Activated CD4-positive, CD25-positive, alpha-beta regulatory T cell treated with anti-CD3 and anti-CD28 coated beads, Interleukin-2, amount 50 U/mL, for 24 hours (primary cell): ENCODE measurements around the gene HDAC3.

Experiments
- ATAC-seq, 2 donors: fragments of 150-1000 bp; cut with Tn5 transposase; one replicate each; pipeline ENCODE4 v1.10.0; 2021; ENCODE audit warnings: mild to moderate bottlenecking in 1 of 2, moderate library complexity in 1 of 2

HDAC3 gene

GRCh38 chr5:141657937-141658545, 21.4 kb upstream of the HDAC3 start:
- ATAC-seq: peak; percentile 67 to 81

GRCh38 chr5:141657404-141657803, 20.8 kb upstream of the HDAC3 start:
- no peak for ATAC-seq

- ATAC-seq: no peak
These were observed 19.7 kb upstream of the HDAC3 start for GRCh38 chr5:141656396-141656795.

GRCh38 chr5:141655020-141655419, 18.4 kb upstream of the HDAC3 start:
- no peak for ATAC-seq

- no peak for ATAC-seq
These were observed 17.6 kb upstream of the HDAC3 start for GRCh38 chr5:141654298-141654697.

- no peak for ATAC-seq
These were observed 15.1 kb upstream of the HDAC3 start for GRCh38 chr5:141651728-141652105.

GRCh38 chr5:141650851-141651727, 14.4 kb upstream of the HDAC3 start, which contains the start of gene FCHSD1:
FCHSD1 (minus strand) TSS chr5:141651418; CDS start chr5:141651368, 50 bp downstream.
- peak; percentile 87 to 89 for ATAC-seq

GRCh38 chr5:141649972-141650371, 13.3 kb upstream of the HDAC3 start:
- no peak for ATAC-seq

DNA sequence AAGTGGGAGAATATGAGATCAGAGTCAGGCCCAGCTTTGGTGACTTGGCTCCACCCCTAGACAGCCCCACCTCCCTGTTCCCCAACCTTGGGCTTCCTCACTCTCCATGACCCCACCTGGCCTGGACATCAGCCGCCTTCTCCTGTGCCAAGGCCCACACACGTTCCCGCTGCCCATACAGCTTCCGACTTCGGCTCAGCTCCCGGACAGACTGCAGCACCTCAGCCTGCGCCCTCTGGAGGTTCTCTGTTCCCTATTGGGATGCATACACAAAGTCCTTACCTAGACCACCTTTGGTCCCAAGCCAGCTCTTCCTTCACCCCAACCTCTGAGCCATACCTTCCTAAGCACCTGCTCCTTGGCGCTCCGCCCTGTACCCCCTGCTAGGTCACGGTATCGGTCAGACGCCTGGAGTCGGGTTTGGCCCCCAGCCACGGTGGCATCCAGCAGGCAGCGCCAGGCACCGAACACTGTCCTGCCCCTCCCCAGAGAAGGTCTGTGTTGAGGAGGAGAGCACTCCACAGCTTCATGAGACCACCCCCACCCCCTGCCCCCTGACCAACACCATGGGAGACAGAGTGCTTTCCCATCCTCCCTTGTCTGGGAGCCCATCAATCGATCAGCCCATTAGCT, 12.5 kb upstream of the HDAC3 start:
- ATAC-seq: no peak

DNA sequence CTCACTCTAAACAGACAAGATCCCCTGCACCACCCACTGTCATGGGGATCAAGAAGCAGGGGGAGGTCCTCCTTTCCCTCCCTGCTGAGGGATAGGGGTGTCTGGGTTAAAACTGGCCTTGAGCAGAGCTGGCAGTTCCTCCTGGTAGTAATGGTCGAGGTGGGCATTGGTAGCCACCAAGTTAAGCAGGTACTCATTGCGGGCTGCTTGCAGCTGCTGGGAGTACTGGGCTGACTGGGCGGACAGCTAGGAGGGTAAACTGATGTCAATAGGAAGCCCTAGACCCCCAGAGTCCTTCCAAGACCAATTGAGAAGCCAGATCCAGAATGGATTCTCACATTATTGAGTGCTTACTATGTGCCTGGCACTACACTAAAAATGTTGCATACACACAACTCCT, 11.2 kb upstream of the HDAC3 start:
- no peak for ATAC-seq

DNA sequence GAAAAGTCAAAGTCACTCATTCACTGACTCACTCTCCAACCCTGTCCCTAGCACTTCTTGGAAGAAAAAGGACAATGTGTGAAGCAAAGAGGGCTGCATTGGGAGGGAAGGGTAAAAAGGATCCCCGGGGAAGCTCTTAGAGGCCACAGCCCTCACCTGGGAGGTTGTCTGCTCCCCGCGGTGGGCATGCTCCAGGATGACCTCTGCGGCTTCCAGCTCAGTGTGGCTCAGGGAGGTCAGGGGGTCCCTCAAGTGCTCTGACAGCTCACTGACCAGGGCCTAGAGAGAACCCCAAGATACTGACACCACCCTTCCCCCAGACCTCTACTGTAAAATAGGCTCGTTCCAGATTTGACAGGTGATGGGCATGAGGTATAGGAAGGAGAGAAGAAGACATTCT, 10.6 kb upstream of the HDAC3 start:
- no peak for ATAC-seq

DNA sequence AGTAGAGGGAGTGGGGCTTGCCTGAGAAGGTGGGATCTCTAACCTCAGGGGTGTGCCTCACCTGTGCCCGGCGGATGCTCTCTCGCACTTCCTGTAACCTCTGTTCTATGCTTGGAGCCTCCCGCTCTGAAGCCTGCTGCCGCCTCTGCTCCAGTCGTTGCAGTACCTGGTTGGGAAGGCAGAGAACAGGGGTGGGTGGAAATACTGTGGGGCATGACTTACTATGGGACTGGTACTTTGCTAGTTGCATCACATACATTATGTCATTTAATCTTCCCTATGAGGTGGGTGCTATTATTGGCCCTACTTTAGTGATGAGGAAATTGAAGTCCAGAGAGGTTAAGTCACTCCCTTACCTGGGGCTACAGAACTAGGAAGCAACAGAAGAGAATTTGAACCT, 9.4 kb upstream of the HDAC3 start:
- ATAC-seq: no peak

DNA sequence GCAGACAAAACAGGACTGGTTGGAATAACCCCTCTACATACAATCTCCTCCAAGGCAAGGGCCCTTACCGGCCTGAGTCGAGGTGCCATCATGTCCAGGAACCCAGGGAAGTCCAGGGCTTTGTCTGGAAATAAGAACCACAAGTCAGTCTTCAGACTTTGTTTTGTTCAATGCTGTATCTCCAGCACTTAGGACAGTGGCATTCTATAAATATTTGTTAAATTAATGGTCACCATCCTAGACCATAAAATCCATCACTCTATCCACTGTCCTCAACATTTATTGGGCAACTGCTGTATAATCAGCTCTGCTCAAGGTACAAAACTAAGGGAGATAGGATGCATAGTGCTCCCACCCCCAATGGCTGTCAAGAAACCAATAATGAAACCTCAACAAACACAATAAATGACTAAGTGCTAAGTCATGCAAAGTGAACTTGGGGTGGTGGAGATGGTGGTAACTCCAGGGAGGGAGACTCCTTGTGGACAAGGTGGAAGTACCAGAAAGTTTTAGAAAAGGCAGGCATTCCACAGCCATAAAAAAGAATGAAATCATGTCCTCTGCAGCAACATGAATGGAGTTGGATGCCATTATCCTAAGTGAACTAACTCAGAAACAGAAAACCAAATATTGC, 5.1 kb upstream of the HDAC3 start:
- peak; percentile 61 to 75 for ATAC-seq

DNA sequence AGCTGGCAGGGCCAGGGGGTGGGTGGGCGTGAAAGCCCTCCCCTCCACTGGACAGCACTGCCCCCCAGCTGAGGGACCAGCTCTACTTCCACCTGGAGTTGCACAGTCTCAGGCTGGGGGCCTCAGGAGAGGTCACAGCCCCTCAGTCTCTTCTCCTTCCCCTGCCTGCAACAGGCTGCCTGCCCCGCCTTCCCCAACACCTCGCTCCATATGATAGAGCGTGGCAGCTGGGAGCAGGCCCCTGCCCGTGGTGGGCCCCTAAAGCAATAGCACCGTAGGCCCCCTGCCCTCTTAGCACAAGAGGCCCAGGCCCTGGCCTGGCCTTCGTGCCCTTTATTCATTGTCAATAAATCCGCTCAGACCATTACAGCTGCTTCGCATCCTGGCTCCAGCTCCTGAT, 4.0 kb upstream of the HDAC3 start:
- ATAC-seq: no peak

GRCh38 chr5:141640051-141640415, 3.4 kb upstream of the HDAC3 start:
- no peak for ATAC-seq

DNA sequence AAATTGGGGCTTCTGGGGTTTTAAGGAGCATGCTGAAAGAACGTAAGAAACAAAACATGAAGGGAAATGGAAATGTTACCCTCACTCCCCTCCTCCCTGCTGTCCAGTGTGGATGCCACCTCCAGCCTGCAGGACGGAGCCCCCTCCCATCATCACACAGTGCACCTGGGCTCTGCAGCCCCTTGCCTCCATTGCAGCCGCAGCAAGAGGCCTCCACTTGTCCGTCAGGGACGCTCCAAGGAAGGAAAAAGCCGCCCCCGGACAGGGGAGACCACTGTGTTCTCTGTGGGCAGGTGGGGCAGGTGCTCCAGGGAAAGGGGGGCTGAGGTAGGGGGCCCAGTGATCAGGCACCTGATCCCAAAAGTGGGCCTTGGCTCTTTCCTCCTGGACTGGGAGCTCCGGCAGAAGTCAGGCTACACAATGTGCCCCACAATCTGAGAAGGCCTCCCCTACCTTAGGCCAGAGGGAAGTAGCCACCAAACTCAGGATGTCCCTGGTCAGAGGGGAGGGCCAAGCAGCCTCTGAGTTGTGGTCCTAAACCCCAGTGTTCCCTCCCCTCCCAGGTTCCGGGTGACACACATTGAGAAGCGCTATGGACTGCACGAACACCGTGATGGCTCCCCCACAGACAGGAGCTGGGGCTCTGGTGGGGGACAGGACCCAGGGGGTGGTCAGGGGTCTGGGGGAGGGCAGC, 2.9 kb upstream of the HDAC3 start:
- no peak for ATAC-seq

DNA sequence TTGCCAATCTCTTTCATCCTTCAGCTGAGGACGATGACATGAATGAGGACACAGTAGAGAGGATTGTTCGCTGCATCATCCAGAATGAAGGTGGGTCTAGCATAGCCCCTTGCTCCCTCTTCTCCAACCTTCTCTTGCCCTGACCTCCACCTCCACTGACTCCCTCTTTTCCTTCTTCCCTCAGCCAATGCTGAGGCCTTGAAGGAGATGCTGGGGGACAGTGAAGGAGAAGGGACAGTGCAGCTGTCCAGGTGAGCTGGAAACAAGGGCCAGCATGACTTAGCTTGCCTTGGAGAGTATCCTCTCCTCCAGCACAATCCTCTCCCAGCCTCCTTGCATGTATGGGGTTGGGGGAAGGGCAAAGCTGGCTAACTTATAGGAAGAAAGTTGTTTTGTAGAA, 2.1 kb upstream of the HDAC3 start:
- no peak for ATAC-seq

GRCh38 chr5:141637767-141638419, 1.2 kb upstream of the HDAC3 start:
- peak; percentile 17 to 22 for ATAC-seq

DNA sequence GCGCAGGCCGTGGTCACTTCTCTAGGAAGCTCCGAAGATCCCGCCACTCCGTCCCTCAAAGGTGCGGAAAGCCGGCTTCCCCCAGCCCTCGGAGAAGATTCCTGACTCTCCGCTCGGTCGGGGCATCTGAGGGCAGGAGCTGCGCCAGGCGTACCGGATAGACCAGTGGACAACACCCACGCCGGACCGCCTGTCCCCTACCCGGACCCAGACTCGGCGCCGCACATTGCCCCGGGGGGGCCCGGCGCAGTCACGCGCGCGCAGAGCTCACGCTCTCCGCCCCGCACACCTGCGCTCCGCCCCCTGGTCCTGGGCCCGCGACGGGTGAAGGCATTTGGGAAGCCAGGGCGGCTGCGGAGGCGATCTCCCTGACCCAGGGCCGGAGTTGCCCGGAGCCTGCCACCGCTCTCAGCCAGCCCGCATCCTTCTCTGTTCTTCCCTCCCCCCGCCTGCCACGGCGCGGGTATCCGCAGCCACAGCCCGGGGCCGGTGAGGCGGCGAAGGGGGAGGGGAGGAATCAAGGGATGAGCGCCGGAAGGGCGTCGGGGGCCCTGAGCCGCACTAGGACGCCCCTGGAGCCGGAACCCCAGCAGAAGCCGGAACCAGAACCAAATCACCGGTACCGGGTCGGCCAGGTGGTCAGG, 596 bp upstream of the HDAC3 start:
- peak; percentile 62 to 66 for ATAC-seq

GRCh38 chr5:141636106-141636412, 590 bp downstream of the HDAC3 start:
- no peak for ATAC-seq

DNA sequence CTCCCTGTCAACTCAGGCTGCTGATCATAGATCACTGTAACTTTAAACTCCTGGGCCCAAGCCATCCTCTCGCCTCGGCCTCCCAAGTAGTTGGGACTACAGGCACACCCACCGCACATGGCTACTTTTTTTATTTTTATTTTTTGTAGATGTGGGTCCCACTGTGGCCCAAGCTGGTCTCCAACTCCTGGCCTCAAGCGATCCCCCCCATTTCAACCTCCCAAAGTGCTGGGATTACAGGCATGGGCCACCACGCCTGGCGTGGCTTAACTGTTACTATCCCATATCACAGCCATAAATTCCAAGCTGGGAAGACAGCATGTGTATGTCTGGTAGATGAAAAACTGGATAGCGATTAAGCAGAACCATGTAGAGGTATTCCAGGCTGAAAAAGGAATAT, 1.0 kb downstream of the HDAC3 start:
- no peak for ATAC-seq

DNA sequence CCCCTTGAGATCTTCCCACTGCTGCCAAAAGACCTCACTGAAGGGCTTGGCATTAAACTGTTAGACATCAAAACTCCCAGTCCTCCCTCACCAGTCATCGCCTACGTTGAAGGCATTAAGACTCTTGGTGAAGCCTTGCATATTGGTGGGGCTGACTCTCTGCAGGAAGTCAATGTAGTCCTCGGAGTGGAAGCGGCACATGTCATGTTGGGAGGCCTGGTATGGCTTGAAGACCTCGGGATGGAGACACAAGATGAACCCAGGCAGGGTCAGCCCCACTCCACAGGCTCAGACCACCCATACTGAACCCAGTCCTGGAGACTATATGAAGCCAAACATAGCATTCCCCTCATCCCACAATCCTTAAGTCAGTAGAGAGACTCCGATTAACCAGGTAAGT, 1.9 kb downstream of the HDAC3 start:
- no peak for ATAC-seq
